ENCODE data around the gene TMSB4X. TPM values are rescaled to one million over a fixed set of nuclear protein-coding genes. Genes with fewer than 3 reads are reported as not detected.

TMSB4X gene
- polyA plus RNA-seq, 1 experiment, result 6,551 TPM

DNA sequence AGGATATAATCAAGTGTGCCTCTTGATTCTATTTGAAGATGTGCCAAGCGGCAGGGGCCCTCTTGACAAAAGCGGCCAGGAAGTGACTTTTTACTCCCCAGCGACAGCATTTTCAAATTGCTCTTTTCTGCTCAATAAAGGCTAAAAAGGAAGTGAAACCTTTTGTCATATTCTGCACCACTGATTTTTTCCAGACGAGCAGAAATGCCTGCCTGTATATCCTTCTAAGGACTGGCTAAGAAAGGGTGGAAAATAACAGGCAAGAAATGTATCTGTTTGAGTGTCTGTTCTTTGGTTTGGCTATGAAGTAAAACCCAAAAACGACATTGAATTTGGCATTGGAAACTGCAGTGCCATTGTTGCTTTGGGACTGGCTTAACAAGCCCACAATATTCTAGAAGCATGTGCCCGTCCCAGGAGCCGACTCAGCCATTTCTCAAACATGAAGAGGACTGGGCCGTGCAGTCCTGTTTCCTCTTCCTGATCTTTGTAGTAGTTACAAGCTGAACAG is 25.4 kb downstream of the TMSB4X start:
- ChIA-PET CTCF (no interaction called here), POLR2A (no interaction called here)
- no peak overlapping the region for H3K4me3 ChIP-seq (ENCODE audit: low read depth, low read length)
- TF ChIP-seq, protein P1, sequence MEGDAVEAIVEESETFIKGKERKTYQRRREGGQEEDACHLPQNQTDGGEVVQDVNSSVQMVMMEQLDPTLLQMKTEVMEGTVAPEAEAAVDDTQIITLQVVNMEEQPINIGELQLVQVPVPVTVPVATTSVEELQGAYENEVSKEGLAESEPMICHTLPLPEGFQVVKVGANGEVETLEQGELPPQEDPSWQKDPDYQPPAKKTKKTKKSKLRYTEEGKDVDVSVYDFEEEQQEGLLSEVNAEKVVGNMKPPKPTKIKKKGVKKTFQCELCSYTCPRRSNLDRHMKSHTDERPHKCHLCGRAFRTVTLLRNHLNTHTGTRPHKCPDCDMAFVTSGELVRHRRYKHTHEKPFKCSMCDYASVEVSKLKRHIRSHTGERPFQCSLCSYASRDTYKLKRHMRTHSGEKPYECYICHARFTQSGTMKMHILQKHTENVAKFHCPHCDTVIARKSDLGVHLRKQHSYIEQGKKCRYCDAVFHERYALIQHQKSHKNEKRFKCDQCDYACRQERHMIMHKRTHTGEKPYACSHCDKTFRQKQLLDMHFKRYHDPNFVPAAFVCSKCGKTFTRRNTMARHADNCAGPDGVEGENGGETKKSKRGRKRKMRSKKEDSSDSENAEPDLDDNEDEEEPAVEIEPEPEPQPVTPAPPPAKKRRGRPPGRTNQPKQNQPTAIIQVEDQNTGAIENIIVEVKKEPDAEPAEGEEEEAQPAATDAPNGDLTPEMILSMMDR (IDR thresholded peaks at IDR 0.05; ENCODE audit: low read depth, low read length), result no peak
- DNase-seq (ENCODE audit: low read depth, low spot score), result no peak
- H3K27ac ChIP-seq (ENCODE audit: low read depth, low read length), result no peak overlapping the region
- H3K27me3 ChIP-seq (ENCODE audit: control insufficient read depth, insufficient read depth, low read length), result no peaks in the 10 kb centered on the region
- H3K9me3 ChIP-seq (ENCODE audit: control insufficient read depth, insufficient read depth, low read length), result no peaks in the 10 kb centered on the region

DNA sequence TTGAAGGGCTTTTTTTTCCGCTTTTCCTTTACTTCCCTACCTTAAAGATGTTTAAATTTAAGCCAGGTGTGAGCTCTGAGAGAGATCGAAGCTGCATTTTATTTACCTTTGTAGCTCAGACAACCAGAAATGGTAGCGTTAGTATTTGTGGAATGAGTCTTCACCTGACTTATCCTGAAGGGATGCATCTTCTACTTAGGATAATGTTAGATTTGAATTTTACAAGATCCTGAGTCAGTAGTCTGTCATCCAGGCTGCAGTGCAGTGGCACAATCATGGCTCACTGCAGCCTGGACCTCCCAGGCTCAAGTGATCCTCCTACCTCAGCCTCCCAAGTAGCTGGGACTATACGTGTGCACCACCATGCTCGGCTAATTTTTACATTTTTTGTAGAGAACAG is 26.2 kb downstream of the TMSB4X start:
- CTCF ChIA-PET, result interaction anchor here (1.5 kb wide), 1 partner anchor 54 kb away, joined by 5 read pairs; no protein-coding TSS in a partner anchor
- no peak overlapping the region for H3K27ac ChIP-seq (ENCODE audit: low read depth, low read length)

DNA sequence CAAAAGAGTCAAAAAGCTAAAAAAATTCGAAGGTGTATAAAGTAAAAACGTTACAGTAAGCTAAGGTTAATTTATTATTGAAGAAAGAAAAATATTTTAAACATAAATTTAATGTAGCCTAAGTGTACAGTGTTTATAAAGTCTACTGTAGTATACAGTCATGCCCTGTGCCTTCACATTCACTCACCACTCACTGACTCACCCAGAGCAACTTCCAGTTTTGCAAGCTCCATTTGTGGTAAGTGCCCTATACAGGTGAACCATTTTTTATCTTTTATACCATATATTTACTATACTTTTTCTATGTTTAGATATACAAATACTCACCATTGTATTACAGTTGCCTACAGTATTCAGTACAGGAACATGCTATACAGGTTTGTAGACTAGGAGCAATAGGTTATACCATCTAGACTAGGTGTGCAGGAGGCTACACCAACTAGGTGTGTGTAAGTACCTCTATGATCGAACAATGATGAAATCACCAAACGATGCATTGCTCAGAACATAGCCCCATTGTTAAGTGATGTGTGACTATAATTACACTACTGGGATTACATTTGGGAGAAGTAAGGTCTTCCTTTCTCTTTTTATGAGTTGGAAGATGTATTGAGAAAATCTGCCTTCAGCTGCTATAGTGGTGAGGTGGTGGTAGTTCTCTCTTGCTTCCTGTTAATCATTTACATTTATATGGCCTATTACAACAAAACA is 27.2 kb downstream of the TMSB4X start:
- H3K4me3 ChIP-seq (ENCODE audit: low read depth, low read length), result no peak overlapping the region
- H3K27me3 ChIP-seq (ENCODE audit: control insufficient read depth, insufficient read depth, low read length), result no peaks in the 10 kb centered on the region
- ChIA-PET POLR2A (no interaction called here), CTCF (interaction anchor here (1.5 kb wide), 1 partner anchor 55 kb away, joined by 5 read pairs; no protein-coding TSS in a partner anchor)
- H3K27ac ChIP-seq (ENCODE audit: low read depth, low read length), result no peak overlapping the region
- no peaks in the 10 kb centered on the region for H3K9me3 ChIP-seq (ENCODE audit: control insufficient read depth, insufficient read depth, low read length)
- DNase-seq (ENCODE audit: low read depth, low spot score), result no peak
- TF ChIP-seq, protein P1 (IDR thresholded peaks at IDR 0.05; ENCODE audit: low read depth, low read length), result no peak

More for the DNA sequence above, 26.2 kb downstream of the TMSB4X start:
- Histone ChIP-seq H3K4me3 (ENCODE audit: low read depth, low read length) (no peak overlapping the region), H3K27me3 (ENCODE audit: control insufficient read depth, insufficient read depth, low read length) (no peaks in the 10 kb centered on the region), H3K9me3 (ENCODE audit: control insufficient read depth, insufficient read depth, low read length) (no peaks in the 10 kb centered on the region)
- TF ChIP-seq, protein P1 (IDR thresholded peaks at IDR 0.05; ENCODE audit: low read depth, low read length), result no peak
- no peak for DNase-seq (ENCODE audit: low read depth, low spot score)
- POLR2A ChIA-PET, result no interaction called here

DNA sequence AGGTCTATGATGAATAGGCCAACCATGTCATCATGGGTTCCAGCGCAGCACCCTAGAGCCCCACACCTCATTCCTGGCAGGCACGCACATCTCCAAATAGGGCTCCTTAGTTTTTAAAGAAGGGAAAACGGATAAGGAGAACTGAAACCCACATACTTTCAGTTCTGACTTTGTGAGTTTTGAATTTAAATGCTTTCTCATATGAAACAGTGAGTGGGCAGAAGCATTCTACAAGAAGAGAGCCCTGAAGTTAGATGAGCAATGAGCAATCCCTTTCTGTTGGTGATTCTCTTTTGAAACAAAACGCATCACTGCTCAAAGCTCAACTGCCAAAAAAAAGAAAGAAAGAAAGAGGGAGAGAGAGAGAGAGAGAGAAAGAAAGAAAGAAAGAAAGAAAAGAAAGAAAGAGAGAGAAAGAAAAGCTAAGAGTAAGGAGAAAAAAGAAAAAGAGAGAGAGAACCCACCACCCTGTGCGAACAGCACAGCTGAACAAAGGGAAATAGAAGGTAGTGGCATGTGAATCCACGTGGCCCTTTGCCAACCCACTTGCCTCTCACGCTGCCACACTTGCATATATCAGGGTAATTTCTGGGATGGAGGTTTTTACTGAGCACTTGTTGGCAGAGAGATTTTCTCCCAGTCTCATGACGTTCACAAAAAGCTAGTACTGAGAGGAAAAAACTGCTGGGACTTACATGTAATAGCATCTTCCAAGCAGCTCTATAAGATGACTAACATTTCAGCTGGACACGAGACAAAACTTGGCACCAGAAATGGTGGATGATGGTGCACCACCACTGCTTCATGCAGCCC is 31.0 kb downstream of the TMSB4X start:
- no peak overlapping the region for H3K27ac ChIP-seq (ENCODE audit: low read depth, low read length)
- TF ChIP-seq, protein P1 (IDR thresholded peaks at IDR 0.05; ENCODE audit: low read depth, low read length), result no peak
- ChIA-PET POLR2A (no interaction called here), CTCF (interaction anchor here (1.4 kb wide), 1 partner anchor 482 kb away, joined by 5 read pairs; no protein-coding TSS in a partner anchor)
- H3K27me3 ChIP-seq (ENCODE audit: control insufficient read depth, insufficient read depth, low read length), result no peaks in the 10 kb centered on the region
- H3K9me3 ChIP-seq (ENCODE audit: control insufficient read depth, insufficient read depth, low read length), result no peaks in the 10 kb centered on the region
- no peak for DNase-seq (ENCODE audit: low read depth, low spot score)
- no peak overlapping the region for H3K4me3 ChIP-seq (ENCODE audit: low read depth, low read length)

All from AG04450 (cell line).